NCI-H82 (cell line): Measurements from ENCODE around the gene RRAD.

Source experiments
- DNase-seq: peaks from one replicate; lab custom pipeline; 2025; lab: John Stamatoyannopoulos, UW

Gene RRAD

DNA sequence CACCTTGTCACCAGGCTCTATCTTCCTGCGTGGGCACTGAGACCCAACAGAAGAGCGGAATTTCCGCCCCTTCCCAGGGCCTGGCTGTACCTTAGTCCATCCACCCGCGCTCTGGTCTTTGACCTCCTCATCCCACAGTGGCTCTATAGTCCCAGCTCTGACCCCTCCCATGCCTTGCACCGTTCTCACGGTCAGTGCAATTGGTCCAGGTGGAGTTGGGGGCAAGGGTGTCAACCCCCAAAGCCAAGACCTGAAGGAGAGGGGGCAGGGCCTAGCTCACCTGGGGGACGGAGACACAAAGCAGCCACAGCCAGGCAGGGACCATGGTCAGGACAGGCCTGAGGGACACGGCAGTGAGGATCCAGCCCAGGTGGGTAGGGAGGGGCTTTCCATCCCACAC lies 7.6 kb downstream of the RRAD start:
- no peak for DNase-seq

- no peak for DNase-seq
These were observed 8.8 kb downstream of the RRAD start for GRCh38 chr16:66916518-66916917.

DNA sequence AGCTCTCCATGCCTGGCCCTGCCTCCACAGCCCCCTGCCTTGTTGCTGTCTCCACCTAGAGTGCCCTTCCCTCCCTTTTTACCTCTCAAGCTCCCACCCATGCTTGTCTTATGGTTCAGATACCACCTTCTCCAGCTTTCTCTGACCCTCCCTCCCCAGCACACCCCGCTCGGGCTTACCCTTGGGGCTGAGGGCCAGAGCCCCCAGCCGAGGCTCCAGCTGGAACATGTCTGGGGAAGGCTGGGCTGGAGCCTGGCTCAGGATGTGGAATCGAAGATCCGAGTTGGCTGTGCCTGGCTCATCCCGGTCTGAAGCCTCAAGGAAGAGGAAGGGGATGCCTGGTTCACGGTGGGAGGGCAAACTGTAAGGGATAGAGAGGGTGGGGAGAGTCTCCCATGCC lies 10.3 kb downstream of the RRAD start:
- no peak for DNase-seq

GRCh38 chr16:66914541-66914940 lies 10.8 kb downstream of the RRAD start:
- DNase-seq = no peak

GRCh38 chr16:66913711-66914110 lies 11.6 kb downstream of the RRAD start:
- DNase-seq = no peak

GRCh38 chr16:66913081-66913480 lies 12.3 kb downstream of the RRAD start:
- no peak for DNase-seq

GRCh38 chr16:66911801-66912200 lies 13.5 kb downstream of the RRAD start:
- no peak for DNase-seq

DNA sequence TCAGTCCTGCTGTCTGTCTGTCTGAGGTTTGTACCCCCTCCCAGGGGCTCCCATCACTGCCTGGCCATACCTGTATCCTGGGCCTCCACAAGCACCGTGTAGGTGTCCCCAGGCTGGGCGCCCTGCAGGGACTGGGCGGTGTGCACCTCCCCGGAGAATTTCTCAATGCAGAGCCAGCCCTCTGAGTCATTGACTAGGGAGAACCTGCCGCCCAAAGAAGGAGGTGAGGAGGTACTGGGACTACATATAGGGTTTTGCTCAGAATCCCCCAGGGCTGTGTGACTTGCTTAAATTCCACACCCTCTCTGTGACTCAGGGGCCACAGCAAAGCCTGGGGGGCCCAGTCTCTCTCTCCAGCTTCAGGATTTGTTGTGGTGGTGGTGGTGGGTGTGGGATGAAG lies 14.2 kb downstream of the RRAD start:
- DNase-seq = no peak

DNA sequence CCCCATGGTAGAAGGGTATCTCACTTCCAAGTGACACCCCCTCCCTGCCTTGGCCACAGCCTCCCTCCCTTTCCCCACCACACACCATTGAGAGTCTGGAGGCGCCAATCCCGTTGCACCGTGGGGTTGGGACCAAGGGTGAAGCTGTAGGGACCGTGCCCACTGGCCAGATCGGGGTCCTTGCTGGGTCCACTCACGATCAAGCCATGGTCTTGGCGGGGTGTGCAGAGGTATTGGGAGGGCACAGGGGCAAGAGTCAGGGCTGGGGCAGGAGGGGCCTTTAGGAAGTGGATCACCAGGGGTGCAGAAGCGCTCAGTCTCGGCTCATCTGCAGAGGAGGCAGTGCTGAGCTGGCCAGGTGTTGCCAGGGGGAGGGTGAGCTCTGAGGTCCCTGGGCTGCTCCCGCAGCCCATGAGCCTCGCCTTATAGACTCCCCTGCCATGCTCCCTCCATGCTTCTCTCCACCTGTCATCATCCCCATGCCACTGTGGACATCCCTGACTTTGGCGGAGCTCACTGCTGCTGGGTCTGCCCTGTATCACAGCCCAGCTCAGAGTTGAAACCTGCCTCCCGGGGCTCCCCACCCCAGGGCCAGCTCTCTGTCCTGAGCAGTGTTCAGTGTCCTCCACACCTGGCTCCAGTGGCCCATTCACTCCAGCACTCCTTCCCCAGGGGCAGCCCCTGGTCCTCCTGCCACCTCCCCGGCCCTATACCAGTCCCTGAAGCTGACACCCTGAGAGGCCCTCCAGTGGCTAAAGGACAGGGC lies 15.0 kb downstream of the RRAD start:
- DNase-seq = no peak

DNA sequence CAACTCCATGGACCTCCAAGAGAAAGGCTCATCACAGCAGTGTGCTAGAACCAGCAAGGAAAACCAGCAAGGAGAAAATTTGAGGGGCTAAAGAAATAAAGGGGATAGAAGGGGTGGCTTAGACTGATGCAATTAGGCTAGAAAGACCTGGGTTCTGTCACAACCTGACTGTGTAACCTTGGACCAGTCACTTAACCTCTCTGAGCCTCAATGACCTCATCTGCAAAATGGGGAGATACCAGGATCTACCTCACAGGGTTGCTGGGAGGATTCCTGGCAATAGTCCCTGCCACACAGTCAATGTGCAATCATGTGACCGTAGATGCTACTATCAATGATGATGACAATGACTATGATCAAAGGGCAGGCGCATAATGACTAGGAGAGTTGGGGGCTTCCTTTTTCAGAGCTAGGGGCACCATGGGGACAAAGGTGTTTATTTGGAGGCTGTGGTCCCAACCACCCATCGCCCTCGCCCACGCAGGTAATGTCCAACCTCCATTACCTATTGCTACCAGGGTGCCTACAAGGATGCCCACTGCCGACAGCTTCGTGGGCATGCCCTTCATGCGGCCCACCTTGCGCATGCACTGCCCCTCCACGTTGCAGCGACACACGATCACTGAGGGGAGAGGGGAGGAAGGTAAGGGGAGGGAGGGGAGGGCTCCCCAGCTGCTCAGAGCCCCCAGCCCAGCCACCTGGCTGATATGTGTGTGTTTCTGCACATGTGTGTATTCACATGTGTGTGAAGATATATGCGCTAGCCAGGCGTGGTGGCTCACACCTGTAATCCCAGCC lies 16.4 kb downstream of the RRAD start:
- DNase-seq = no peak

GRCh38 chr16:66908116-66908515 lies 17.2 kb downstream of the RRAD start:
- no peak for DNase-seq

DNA sequence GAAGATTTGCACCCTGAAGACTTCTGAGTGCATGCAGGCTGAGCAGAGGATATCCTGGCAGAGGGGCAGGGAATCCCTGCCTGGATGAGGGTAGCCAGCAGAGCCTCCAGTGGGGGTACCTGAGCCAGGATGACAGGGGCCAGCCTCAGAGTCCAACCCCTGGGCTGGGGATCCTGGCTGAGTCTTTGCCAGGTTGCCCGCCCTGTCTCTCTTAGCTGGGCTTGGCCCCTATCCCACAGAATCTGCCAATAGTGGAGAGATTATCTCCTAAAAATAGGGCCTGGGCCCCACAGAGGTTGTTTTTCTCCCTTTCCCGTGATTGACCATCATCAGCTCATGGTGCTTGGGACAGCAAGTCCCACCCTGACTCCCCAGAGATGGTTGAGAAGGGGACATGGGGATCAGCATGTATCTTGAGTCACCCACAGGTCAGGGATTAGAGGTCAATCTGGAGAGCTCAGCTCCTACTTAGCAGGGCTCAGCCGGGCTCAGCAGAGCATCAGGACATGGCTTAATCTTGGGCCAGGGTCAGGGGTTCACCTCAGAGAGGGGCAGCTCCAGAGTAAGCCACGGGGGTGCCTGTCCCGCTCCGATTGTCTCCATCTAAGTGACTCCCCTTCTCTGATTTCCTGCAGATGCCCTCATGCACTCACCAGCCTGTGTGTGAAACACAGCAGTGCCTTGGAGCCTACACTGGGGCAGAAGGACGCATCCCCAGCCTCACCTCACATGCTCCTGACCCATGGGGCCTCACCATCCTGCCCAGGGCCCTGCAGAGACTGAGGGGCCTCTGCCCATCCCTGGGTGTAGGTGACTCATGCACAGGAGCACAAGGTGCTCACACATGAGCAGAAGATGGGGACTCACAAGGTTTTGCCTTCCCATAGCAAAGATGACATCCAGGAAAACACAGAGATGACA lies 18.2 kb downstream of the RRAD start:
- DNase-seq = peak; percentile 63

DNA sequence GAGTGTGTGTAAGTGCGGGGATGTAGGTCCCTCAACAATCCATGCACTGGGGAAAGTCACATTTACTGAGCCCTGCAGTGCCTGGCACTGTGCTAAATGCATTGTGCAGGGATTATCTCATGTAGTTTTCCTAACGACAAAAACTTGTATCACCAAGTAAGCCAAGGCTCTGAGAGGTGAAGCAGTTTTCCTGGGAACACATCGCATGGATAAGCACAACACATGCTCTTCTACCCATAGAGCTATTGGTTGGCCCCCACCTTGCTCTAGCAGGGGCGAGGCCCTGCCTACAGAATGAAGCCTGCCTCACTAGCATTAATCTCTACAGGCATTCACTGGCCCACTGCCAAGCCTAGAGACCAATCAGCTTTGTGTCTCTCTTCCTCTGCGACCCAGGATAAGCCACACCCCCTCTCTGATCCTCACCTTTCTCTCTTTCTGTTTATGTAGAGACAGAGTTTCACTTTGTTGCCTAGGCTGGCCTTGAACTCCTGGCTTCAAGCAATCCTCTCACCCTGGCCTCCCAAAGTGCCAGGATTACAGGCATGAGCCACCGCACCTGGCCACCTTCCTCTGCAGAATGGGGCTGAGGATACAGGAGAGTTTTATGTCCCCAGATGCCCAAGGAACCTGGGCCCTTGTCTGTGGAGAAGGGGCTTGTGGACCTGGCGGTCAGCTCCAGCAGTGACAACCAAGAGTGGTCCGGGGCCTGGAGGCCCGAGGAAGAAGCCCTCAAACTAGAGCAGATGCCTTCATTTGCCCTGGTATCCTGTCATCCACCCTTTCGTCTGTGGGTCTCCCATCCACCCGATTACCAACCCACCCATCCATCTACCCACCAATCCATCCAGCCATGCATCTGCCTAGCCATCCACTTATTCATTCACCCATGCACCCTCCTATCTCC lies 19.4 kb downstream of the RRAD start:
- peak; percentile 99 for DNase-seq

- DNase-seq = no peak
These were observed 20.3 kb downstream of the RRAD start for GRCh38 chr16:66904846-66905632.

- DNase-seq = no peak
These were observed 20.9 kb downstream of the RRAD start for GRCh38 chr16:66904428-66904845.

DNA sequence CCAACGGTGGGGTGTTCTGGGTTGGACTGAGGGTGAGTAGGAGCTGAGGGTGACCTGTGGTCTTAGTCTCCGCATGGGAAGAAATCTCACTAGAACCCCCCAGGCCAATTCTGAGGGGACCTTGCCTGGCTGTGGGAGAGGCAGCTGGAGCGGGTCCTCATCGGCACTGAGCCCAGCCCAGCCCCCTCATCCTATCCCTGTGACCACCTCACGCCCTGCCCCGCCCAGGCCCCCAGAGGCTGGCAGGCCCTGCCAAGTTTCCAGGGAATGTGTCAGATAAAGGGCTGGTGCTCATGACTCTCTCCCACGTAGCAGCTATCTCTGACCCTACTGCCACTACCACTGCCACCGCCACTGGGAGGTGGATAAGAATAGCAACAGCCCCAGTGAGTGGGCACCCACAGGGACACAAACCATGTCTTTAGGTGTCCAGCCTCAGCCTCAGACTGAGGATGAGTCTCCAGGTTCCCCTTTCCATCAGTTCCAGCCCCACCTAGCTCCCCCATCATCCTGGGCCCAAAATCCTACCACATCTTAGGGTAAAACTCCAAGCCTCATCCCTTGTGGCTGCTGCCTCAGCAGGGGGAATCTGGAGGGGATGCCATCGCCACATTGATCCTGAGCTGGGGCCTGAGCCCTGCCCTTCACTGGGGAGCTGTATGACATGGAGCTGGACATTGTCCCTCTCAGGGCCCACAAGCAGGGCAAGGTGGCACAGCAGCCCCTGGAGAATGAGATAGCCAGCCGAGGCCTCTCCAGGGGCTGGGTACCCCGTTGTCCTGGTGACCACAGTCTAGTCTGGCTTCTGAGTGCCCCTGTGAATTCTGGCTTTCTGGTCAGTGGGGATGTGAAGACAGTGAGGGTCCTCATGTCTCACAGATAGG lies 21.5 kb downstream of the RRAD start:
- DNase-seq = no peak

DNA sequence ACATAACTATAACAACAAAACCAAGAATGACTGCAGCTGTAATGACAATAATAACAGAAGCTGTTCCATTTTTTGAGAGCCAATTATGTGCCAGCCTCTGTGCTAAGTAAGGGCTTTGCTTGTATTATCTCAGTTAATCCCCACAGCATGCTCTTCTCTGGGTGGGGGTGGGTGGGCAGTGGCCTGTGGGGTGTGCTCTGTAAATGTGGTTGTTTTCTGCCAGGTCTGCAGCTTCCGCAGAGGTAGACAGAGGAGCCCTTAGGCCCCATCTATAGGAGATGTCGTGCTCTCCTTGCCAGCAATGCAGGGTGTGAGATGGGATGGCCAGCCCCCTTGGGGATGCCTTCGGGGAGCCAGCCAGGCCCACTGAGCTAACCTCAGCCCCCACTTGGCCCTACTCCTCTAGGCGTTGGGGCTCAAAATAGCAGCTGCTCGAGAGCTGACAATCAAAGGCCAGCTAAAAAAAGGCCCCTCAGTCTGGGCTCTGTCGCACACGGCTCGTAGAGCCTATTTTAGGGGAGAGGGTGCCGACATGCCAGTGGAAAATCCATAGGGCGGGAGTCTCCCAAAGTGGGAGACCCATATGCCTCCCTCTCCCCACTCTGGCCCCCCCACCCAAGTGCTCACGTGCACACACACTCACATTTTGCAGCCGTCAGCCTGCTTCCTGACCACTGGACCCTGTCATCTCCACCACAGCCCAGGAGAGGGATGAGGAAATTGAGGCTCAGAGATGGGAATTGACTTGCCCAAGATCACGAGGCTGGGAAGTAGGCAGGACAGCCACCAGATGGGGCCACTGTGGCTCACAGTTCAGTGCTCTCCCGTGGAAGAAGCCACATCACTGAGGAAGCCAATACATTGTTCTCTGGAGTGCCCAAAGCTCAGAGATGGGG lies 22.4 kb downstream of the RRAD start:
- peak; percentile 73 for DNase-seq

DNA sequence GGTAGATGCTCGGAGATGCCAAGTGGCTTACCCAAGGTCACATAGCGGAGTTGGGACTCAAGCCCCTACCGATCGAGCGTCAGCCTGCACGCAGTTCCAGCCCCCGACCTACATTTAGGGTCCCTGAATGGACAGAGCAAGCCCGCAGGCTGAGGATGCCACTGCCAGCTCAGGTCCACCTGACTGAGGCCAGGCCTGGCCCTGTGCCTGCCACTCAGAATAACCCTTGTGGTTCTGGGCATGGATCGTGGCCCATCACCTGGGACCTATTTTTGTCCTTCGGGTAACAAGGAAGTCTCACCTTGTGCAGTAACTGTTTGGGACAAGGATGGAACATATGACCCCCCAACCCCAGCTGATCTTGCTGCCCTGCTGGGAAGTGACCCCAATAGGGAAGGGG lies 23.7 kb downstream of the RRAD start:
- no peak for DNase-seq
